K562 (cell line): ENCODE results near the gene DENND2A. TPM values are rescaled to one million over a fixed set of nuclear protein-coding genes. Genes with fewer than 3 reads are reported as not detected.

ENCODE experiments used
- ATAC-seq: fragments of 200-7000 bp; cut with Tn5 transposase; 3 replicates; pipeline ENCODE4 v1.9.1; 2020; ENCODE audit warnings: moderate library complexity
- BruUV-seq: library from RNA; stranded (reverse); fragments of 400-500 nt; replicated peaks from 2 replicates; lab custom pipeline; 2021; lab: Mats Ljungman, UMichigan
- CTCF ChIA-PET: fragments of 300-600 bp; formaldehyde crosslinking; extraction: SDS; loops from one replicate; lab custom pipeline; 2021; ENCODE audit warnings: low intra/inter-chr PET ratio; lab: Yijun Ruan, JAX
- POLR2A ChIA-PET: fragments of 300-600, 350-650 bp; sonication (Branson Sonifier 250); formaldehyde crosslinking; extraction: SDS; loops from one replicate; lab custom pipeline; 2021; ENCODE audit warnings: antibody characterized with exemption, inconsistent platforms; lab: Yijun Ruan, JAX
- DNase-seq, 4 experiments: peaks; one replicate each; pipeline versions ENCODE4 v3.0.0 to v3.0.0-alpha.2; 2011 to 2018; ENCODE audit warnings: low spot score in 3 of 4, mixed read lengths in 3 of 4; ENCODE audit errors: extremely low read depth in 1 of 4
- FAIRE-seq: peaks from 2 replicates; lab custom pipeline; 2011; peaks lifted over from hg19 to GRCh38; lab: Jason Lieb, UNC
- H2AFZ ChIP-seq: 2 replicates; pipeline ENCODE4 v1.6.0; 2011; ENCODE audit warnings: low read depth, low read length, control low read depth, inconsistent platforms
- H3K27ac ChIP-seq: fragments of 200-600 bp; 3 replicates; pipeline ENCODE4 v1.8.0; 2011; ENCODE audit warnings: low read depth, mild to moderate bottlenecking, control low read depth, inconsistent platforms, low read length, moderate library complexity, mixed read lengths; ENCODE audit errors: extremely low read depth
- H3K27me3 ChIP-seq, 2 experiments: fragments of 300-600 bp in 1 of 2; 2 replicates in 1 of 2; 3 replicates in 1 of 2; pipeline versions ENCODE4 v1.6.0 to v1.8.0; 2011; ENCODE audit warnings: inconsistent platforms in 2 of 2, low read length in 2 of 2, mild to moderate bottlenecking in 1 of 2, mixed read lengths in 1 of 2, moderate library complexity in 1 of 2; ENCODE audit not compliant: control insufficient read depth in 2 of 2, insufficient read depth in 2 of 2
- H3K36me3 ChIP-seq: fragments of 300-600 bp; 3 replicates; pipeline ENCODE4 v1.8.0; 2011; ENCODE audit warnings: mild to moderate bottlenecking, low read length, inconsistent platforms; ENCODE audit not compliant: control insufficient read depth, insufficient read depth
- H3K4me1 ChIP-seq, 2 experiments: fragments of 200-600 bp in 1 of 2; replicated peaks in 1 of 2; 2 replicates in 1 of 2; 3 replicates in 1 of 2; pipeline versions ENCODE4 v1.5.1 to v1.8.0; 2011; ENCODE audit warnings: inconsistent platforms in 2 of 2, low read length in 2 of 2, mild to moderate bottlenecking in 1 of 2, mixed read lengths in 1 of 2, moderate library complexity in 1 of 2; ENCODE audit not compliant: control insufficient read depth in 2 of 2, insufficient read depth in 2 of 2
- H3K4me2 ChIP-seq: 2 replicates; pipeline ENCODE4 v1.6.1; 2011; ENCODE audit warnings: low read length, control low read depth, inconsistent platforms, mixed read lengths; ENCODE audit not compliant: insufficient read depth
- H3K4me3 ChIP-seq: fragments of 200-600 bp; sonication (generic), shearing (Covaris generic); 2 replicates; pipeline ENCODE4 v1.5.1; 2016; ENCODE audit warnings: control low read depth, inconsistent platforms
- H3K79me2 ChIP-seq: fragments of 200-600 bp; 3 replicates; pipeline ENCODE4 v1.8.0; 2011; ENCODE audit warnings: low read length, inconsistent platforms; ENCODE audit not compliant: control insufficient read depth, insufficient read depth
- H3K9ac ChIP-seq, 2 experiments: 2 replicates each; pipeline versions ENCODE4 v1.6.0 to v1.6.1; 2011; ENCODE audit warnings: low read depth in 2 of 2, low read length in 2 of 2, control low read depth in 1 of 2, inconsistent platforms in 1 of 2, mild to moderate bottlenecking in 1 of 2, mixed read lengths in 1 of 2; ENCODE audit not compliant: insufficient read depth in 1 of 2
- H3K9me1 ChIP-seq: one replicate; pipeline ENCODE4 v1.6.0; 2011; ENCODE audit warnings: inconsistent platforms, mild to moderate bottlenecking, low read length, moderate library complexity; ENCODE audit not compliant: control insufficient read depth, insufficient read depth
- H3K9me3 ChIP-seq: replicated peaks from 2 replicates; pipeline ENCODE4 v1.5.1; 2011; ENCODE audit warnings: low read depth, low read length, inconsistent platforms; ENCODE audit not compliant: control insufficient read depth, insufficient read depth
- H4K20me1 ChIP-seq: replicated peaks from 2 replicates; pipeline ENCODE4 v1.6.1; 2011; ENCODE audit warnings: low read length, inconsistent platforms, mixed read lengths; ENCODE audit not compliant: control insufficient read depth, insufficient read depth
- ATF6 ChIP-seq: sonication (generic); formaldehyde crosslinking; IDR thresholded peaks from 2 replicates; pipeline ENCODE4 v1.4.0; 2020; ENCODE audit warnings: mild to moderate bottlenecking, missing genetic modification reagents
- CBFA2T2 ChIP-seq: fragments of 450-650 bp; conservative IDR thresholded peaks from 2 replicates; pipeline ENCODE4 v1.6.1; 2017; ENCODE audit warnings: mild to moderate bottlenecking
- CTBP1 ChIP-seq: fragments of 450-650 bp; IDR thresholded peaks from 2 replicates; pipeline ENCODE4 v1.6.1; 2016; ENCODE audit warnings: borderline replicate concordance
- EGR1 ChIP-seq: fragments of 450-650 bp; conservative IDR thresholded peaks from 2 replicates; pipeline ENCODE4 v1.6.1; 2017; ENCODE audit warnings: mild to moderate bottlenecking
- FOXJ2 ChIP-seq: fragments of 200-800 bp; sonication (Bioruptor generic); IDR thresholded peaks from 2 replicates; pipeline ENCODE4 v1.6.1; 2016; ENCODE audit warnings: missing genetic modification characterization, missing compliant biosample characterization
- HMBOX1 ChIP-seq: sonication (generic); IDR thresholded peaks from 2 replicates; pipeline ENCODE4 v1.6.1; 2016
- HNRNPK ChIP-seq: fragments of 200-400 bp; formaldehyde crosslinking; IDR thresholded peaks from one replicate; pipeline ENCODE4 v1.6.1; 2018; ENCODE audit warnings: mild to moderate bottlenecking, low read depth, low read length; ENCODE audit not compliant: poor library complexity, severe bottlenecking
- KDM5B ChIP-seq: fragments of 200-600 bp; sonication (generic); IDR thresholded peaks from 2 replicates; pipeline ENCODE4 v1.6.1; 2012; ENCODE audit warnings: low read depth, mild to moderate bottlenecking, moderate library complexity, low read length, control low read depth, inconsistent platforms; ENCODE audit not compliant: insufficient replicate concordance
- KLF1 ChIP-seq: fragments of 450-650 bp; IDR thresholded peaks from 2 replicates; pipeline ENCODE4 v1.6.1; 2016; ENCODE audit warnings: missing genetic modification characterization, missing compliant biosample characterization
- LEF1 ChIP-seq: fragments of 450-650 bp; IDR thresholded peaks from 2 replicates; pipeline ENCODE4 v1.6.1; 2016; ENCODE audit warnings: mild to moderate bottlenecking
- MTA2 ChIP-seq: fragments of 450-650 bp; IDR thresholded peaks from 2 replicates; pipeline ENCODE4 v1.6.1; 2016; ENCODE audit warnings: low read depth
- NR2C1 ChIP-seq, 2 experiments: fragments of 450-650 bp; IDR thresholded peaks; 2 replicates each; pipeline ENCODE4 v1.6.1; 2017; ENCODE audit warnings: mild to moderate bottlenecking in 2 of 2, antibody characterized with exemption in 1 of 2, inconsistent platforms in 1 of 2, missing compliant biosample characterization in 1 of 2, missing genetic modification characterization in 1 of 2
- RCOR1 ChIP-seq, 2 experiments: IDR thresholded peaks; 2 replicates each; pipeline ENCODE4 v1.6.1; 2012; ENCODE audit warnings: low read depth in 2 of 2, low read length in 2 of 2, borderline replicate concordance in 1 of 2, improper control_type of control experiment in 1 of 2
- SAFB2 ChIP-seq: fragments of 200-400 bp; formaldehyde crosslinking; IDR thresholded peaks from 2 replicates; pipeline ENCODE4 v1.6.1; 2018; ENCODE audit warnings: borderline replicate concordance, low read length, low read depth, moderate library complexity; ENCODE audit not compliant: severe bottlenecking
- SMAD4 ChIP-seq: fragments of 250-450 bp; sonication (Bioruptor Pico); conservative IDR thresholded peaks from 2 replicates; pipeline ENCODE4 v1.8.0; 2021; ENCODE audit warnings: inconsistent platforms, mild to moderate bottlenecking, moderate library complexity
- TEAD1 ChIP-seq, 2 experiments: fragments of 450-650 bp in 1 of 2; sonication (generic) in 1 of 2; formaldehyde crosslinking; IDR thresholded peaks; 2 replicates each; pipeline versions ENCODE4 v1.4.0 to v1.8.0; 2020 to 2022; ENCODE audit warnings: mild to moderate bottlenecking in 2 of 2, missing genetic modification reagents in 1 of 2
- WGBS: fragments of 100-300 bp; shearing (Covaris generic); methylation state at CpG from one replicate; pipeline ENCODE4 v1.1.6; 2016; ENCODE audit warnings: low coverage, mixed read lengths; ENCODE audit not compliant: insufficient coverage; ENCODE audit errors: missing lambda C conversion rate; 5-methylcytosine and 5-hydroxymethylcytosine counted together
- in situ Hi-C: fragments of 300-500 bp; cut with MboI; formaldehyde crosslinking; loops from 4 replicates; pipeline ENCODE4 v1.15.0; 2018; ENCODE audit warnings: inconsistent platforms, mixed read lengths
- intact Hi-C: fragments of 100-400 bp; cut with micrococcal nuclease; formaldehyde crosslinking; loops from 2 replicates; pipeline ENCODE4 v1.14.2; 2022
- polyA plus RNA-seq, 8 experiments: library from polyadenylated mRNA; depleted of rRNA in 4 of 8; stranded (reverse) in 5 of 8; unstranded in 3 of 8; fragments of >200 nt; fragmentation: Nextera tagmentation in 2 of 8; fragmentation: Illumina TruSeq in 1 of 8; extraction: Ambion mirVana in 2 of 8; extraction: Trizol in 1 of 8; gene quantifications; 2 replicates each; pipeline versions ENCODE4 v1.2.1 to v1.2.3, GENCODE V29; 2011 to 2014; ENCODE audit warnings: inconsistent platforms in 1 of 8, missing spikeins in 1 of 8
- total RNA-seq, 7 experiments: library from RNA; depleted of rRNA in 6 of 7; stranded (reverse); fragments of >200 nt in 6 of 7; fragmentation: Illumina TruSeq in 2 of 7; extraction: Trizol in 2 of 7; gene quantifications; 2 replicates each; pipeline versions ENCODE4 v1.2.1 to v1.2.3, GENCODE V29; 2011 to 2021; ENCODE audit warnings: low replicate concordance in 1 of 7

The DENND2A gene
- total and polyA plus RNA-seq, 9 of the 15 experiments (the other 6 are each of a cell fraction or from before 2014, with no cell fraction given) = not detected

- no peak for FAIRE-seq
These were observed 29.8 kb upstream of the DENND2A start for GRCh38 chr7:140670343-140670935.

More at GRCh38 chr7:140670343-140670935, 29.8 kb upstream of the DENND2A start:
- in situ Hi-C loops = no loop called here
- H3K4me2 ChIP-seq = no peak overlapping the region
- no peak for ATAC-seq
- no peaks in the 10 kb centered on the region for H4K20me1 ChIP-seq
- TF ChIP-seq NR2C1 (IDR thresholded peaks at IDR 0.05) (no peak), NR2C1 (tag; IDR thresholded peaks at IDR 0.05) (no peak), RCOR1 (IDR thresholded peaks at IDR 0.05; ENCODE audit: borderline replicate concordance in 1 of 2, low read depth in 2 of 2, low read length in 2 of 2) (peak in 1 of 2 experiments; percentile 57; a peak in 2 of 4 replicates), ATF6 (CRISPR knock-in tag) (no peak), KLF1 (peak; percentile 62; the same call in 1 of the 2 replicates), TEAD1 (CRISPR knock-in tag; IDR thresholded peaks at IDR 0.05) (peak in 1 of 2 experiments; percentile 87; a peak in 1 of 4 replicates), EGR1 (peak; percentile 51), FOXJ2 (tag) (no peak), KDM5B (peak; percentile 36), CBFA2T2 (0 out of 2 replicates have a peak, but pooled peaks have one; percentile 4), LEF1 (no peak), CTBP1 (peak; percentile 55; the same call in 1 of the 2 replicates), SMAD4 (peak; percentile 35; the same call in 1 of the 2 replicates), HMBOX1 (peak; percentile 71; the same call in 1 of the 2 replicates), SAFB2 (no peak), MTA2 (no peak), HNRNPK (no peak)
- H3K4me3 ChIP-seq = no peak overlapping the region
- H3K27ac ChIP-seq = no peak overlapping the region
- no peaks in the 10 kb centered on the region for H3K9me3 ChIP-seq
- H3K36me3 ChIP-seq = no peaks in the 10 kb centered on the region
- no TSS peak for BruUV-seq
- intact Hi-C loops = loop anchor here (10.0 kb wide), 2 partner anchors 314 to 864 kb away; no protein-coding TSS in a partner anchor
- peaks cover 7% of the 10 kb centered on the region in 2 experiments; a peak in 4 of 5 replicates for H3K27me3 ChIP-seq
- H3K79me2 ChIP-seq = no peaks in the 10 kb centered on the region
- peak; percentile 40 to 45 (median 44) for DNase-seq
- CTCF ChIA-PET = interaction anchor here (0.6 kb wide), 1 partner anchor 76 kb away, joined by 3 read pairs; no protein-coding TSS in a partner anchor
- H3K9ac ChIP-seq = no peak overlapping the region
- POLR2A ChIA-PET = interaction anchor here (0.6 to 2.4 kb wide), 4 partner anchors 11 to 365 kb away, joined by 3 to 9 read pairs (median 4); no protein-coding TSS in a partner anchor
- no peak overlapping the region for H2AFZ ChIP-seq
- no peaks in the 10 kb centered on the region for H3K9me1 ChIP-seq
- peaks cover 21 to 34% of the 10 kb centered on the region in 2 experiments; a peak in 4 of 5 replicates for H3K4me1 ChIP-seq
- WGBS = 8% methylated on average over 4 of the region's 4 CpGs
